Measurements from ENCODE around the gene KRTAP5-2. TPM values are rescaled to one million over a fixed set of nuclear protein-coding genes. Genes with fewer than 3 reads are reported as not detected.
"Not testable (repeated sequence)": the region's sequence is repeated elsewhere in the genome, so short reads cannot be mapped to it uniquely, and the experiment has no call there.

KRTAP5-2 gene
- total RNA-seq, 2 donors from 2014 or later, result not detected

DNA sequence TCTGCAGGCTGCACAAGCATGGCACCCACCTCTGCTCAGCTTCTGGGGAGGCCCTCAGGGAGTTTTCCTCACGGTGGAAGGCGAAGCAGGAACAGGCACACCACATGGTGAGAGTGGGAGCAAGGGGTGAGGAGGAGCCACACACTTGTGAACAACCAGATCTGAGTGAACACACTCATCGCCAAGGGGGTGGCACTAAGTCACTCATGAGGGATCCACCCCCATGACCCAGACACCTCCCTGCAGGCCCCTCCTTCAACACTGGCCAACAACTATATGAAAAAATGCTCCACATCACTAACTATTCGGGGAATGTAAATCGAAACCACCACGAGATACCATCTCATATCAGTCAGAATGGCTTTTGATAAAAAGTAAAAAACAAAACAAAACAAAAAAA lies 722 bp upstream of the KRTAP5-2 start:
- no peaks in the 10 kb centered on the region for H3K9me3 ChIP-seq
- peaks cover 15% of the 10 kb centered on the region for H3K4me1 ChIP-seq
- no peak for TF ChIP-seq POLR2A (IDR thresholded peaks at IDR 0.05)
- TF ChIP-seq, protein P1, sequence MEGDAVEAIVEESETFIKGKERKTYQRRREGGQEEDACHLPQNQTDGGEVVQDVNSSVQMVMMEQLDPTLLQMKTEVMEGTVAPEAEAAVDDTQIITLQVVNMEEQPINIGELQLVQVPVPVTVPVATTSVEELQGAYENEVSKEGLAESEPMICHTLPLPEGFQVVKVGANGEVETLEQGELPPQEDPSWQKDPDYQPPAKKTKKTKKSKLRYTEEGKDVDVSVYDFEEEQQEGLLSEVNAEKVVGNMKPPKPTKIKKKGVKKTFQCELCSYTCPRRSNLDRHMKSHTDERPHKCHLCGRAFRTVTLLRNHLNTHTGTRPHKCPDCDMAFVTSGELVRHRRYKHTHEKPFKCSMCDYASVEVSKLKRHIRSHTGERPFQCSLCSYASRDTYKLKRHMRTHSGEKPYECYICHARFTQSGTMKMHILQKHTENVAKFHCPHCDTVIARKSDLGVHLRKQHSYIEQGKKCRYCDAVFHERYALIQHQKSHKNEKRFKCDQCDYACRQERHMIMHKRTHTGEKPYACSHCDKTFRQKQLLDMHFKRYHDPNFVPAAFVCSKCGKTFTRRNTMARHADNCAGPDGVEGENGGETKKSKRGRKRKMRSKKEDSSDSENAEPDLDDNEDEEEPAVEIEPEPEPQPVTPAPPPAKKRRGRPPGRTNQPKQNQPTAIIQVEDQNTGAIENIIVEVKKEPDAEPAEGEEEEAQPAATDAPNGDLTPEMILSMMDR (IDR thresholded peaks at IDR 0.05), result no peak
- H3K27ac ChIP-seq, result no peak overlapping the region
- no peak overlapping the region for H3K4me3 ChIP-seq
- intact Hi-C loops (cut with DNase I), result no loop called here
- WGBS, 2 donors, result 82 to 93% methylated on average over 3 to 4 of the region's 6 CpGs
- no peak for ATAC-seq
- no peaks in the 10 kb centered on the region for H3K36me3 ChIP-seq (replicated peaks in 1 of 2; ENCODE audit: insufficient read depth in 1 of 2, low read depth in 2 of 2)
- H3K27me3 ChIP-seq, result no peaks in the 10 kb centered on the region
- DNase-seq, result no peak

DNA sequence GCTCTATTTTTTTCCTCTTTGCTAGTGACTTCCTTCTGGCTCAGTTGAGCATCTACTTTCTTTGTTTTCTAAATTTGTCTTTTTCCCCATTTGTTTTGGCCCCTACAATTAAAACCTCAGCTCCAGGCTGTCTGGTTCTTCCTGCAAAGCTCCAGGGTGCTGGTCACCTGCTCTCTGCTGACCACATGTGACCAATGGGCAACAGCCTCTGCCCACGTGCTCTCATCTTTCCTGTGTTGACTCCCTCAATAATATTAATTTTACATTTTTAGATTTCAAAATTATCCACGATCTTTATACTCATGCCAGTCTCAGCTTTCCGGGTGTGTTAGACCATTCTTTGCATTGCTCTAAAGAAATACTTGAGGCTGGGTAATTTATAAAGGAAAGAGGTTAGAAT lies 312 bp upstream of the KRTAP5-2 start:
- H3K9me3 ChIP-seq; DNase-seq; H3K36me3 ChIP-seq (replicated peaks in 1 of 2; ENCODE audit: insufficient read depth in 1 of 2, low read depth in 2 of 2); intact Hi-C loops (cut with DNase I); ATAC-seq; H3K27ac ChIP-seq; H3K27me3 ChIP-seq; H3K4me3 ChIP-seq: not testable (repeated sequence)
- peaks cover 15% of the 10 kb centered on the region for H3K4me1 ChIP-seq
- 89 to 93% methylated on average over 3 of the region's 3 CpGs for whole genome bisulfite sequencing, 2 donors

DNA sequence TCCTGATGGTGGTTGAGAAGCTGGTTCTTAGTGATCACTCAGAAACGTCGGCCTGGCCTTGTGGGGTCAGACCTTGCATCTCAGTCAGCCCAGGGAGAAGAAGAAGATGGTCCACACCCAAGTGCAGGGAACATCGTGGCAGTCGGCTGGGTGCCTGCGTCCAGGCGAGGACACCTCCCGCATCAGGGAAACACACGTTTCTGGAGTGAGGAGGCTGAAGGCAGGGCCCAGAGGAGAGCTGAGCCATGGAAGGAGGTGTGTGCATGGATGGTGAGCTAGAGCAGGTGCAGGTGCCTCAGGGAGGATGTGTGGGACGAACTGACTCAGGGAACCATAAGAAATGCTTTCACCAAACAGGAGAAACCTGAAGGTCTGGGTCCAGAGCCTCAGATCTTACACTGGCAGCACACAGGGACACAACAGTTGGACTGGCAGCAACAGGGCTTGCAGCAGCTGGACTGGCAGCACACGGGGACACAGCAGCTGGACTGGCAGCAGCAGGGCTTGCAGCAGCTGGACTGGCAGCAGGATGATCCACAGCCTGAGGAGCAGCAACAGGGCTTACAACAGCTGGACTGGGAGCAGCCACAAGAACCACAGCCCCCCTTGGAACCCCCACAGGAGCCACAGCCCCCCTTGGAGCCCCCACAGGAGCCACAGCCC lies 632 bp downstream of the KRTAP5-2 start:
- 83 to 88% methylated on average over 6 to 10 of the region's 10 CpGs for WGBS, 2 donors

DNA sequence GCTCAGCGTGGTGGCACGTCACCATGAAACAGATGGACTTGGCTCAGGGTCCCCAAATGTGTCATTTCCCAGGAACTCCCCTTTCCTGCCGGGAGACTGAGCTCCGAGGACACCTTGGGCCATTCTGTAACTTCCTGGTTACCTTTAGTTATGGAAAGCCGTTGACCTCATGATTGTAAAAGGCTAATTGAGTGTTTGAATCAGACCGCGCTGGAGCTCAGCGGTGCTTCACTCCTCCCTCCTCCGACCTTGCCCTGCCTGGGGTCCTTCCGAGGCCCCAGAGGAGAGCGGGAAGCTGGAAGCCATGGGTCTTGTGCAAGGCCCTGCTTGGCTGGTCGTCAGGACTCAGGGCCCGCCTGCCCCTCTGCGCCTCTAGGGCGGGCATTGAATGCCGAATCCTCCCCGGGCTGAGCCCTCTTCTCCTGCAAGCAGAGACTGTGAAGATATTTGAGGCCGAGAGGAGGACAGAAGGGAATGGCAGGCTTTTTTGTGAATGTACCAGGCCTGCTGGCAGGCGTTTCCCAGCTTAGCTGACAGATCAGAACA lies 1.4 kb downstream of the KRTAP5-2 start:
- H3K4me1 ChIP-seq, result peaks cover 15% of the 10 kb centered on the region
- ATAC-seq; H3K4me3 ChIP-seq; H3K9me3 ChIP-seq; H3K27ac ChIP-seq; DNase-seq; intact Hi-C loops (cut with DNase I); H3K36me3 ChIP-seq (replicated peaks in 1 of 2; ENCODE audit: insufficient read depth in 1 of 2, low read depth in 2 of 2); H3K27me3 ChIP-seq: not testable (repeated sequence)
- 73 to 87% methylated on average over 13 to 15 of the region's 19 CpGs for WGBS, 2 donors

More for the DNA sequence above, 632 bp downstream of the KRTAP5-2 start:
- ATAC-seq (no peak), DNase-seq (no peak)
- H3K9me3 ChIP-seq, result no peaks in the 10 kb centered on the region
- intact Hi-C loops (cut with DNase I), result no loop called here
- no peak for TF ChIP-seq POLR2A (IDR thresholded peaks at IDR 0.05)
- TF ChIP-seq, protein P1 (IDR thresholded peaks at IDR 0.05), result no peak
- H3K4me1 ChIP-seq, result peaks cover 15% of the 10 kb centered on the region
- no peak overlapping the region for H3K4me3 ChIP-seq
- H3K27ac ChIP-seq, result no peak overlapping the region
- no peaks in the 10 kb centered on the region for H3K36me3 ChIP-seq (replicated peaks in 1 of 2; ENCODE audit: insufficient read depth in 1 of 2, low read depth in 2 of 2)
- H3K27me3 ChIP-seq, result no peaks in the 10 kb centered on the region

DNA sequence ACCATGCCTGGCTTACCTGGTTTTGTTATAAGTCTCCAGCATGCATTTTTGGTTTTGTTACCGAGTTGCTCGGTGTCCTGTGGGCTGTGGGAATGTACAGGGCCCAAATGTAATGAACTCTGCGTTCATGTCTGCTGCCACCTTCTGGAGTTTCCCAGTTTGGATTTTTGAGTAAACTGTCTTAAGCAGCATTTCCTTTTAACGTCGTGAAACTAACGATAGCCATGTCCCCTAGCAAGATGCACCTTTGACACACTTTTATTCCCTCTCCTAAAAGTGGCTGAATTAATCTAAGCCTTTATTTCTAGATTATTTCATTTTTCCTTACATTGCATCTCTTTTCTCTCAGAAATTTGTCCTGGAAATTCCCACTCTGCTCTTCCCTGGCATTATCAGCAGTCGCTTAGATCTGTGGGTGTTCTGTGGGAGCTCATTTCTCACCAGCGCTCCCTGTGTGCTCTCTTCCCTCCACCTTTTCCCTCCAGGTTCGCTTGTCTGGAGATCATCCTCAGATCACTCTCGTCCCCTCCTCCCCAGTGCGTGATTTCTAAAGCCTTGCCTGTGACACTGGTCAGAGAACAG lies 2.0 kb downstream of the KRTAP5-2 start:
- H3K9me3 ChIP-seq; H3K27ac ChIP-seq; H3K27me3 ChIP-seq; H3K4me3 ChIP-seq; ATAC-seq; intact Hi-C loops (cut with DNase I); DNase-seq; H3K36me3 ChIP-seq (replicated peaks in 1 of 2; ENCODE audit: insufficient read depth in 1 of 2, low read depth in 2 of 2): not testable (repeated sequence)
- peaks cover 15% of the 10 kb centered on the region for H3K4me1 ChIP-seq
- 70 to 71% methylated on average over 11 of the region's 11 CpGs for WGBS, 2 donors

DNA sequence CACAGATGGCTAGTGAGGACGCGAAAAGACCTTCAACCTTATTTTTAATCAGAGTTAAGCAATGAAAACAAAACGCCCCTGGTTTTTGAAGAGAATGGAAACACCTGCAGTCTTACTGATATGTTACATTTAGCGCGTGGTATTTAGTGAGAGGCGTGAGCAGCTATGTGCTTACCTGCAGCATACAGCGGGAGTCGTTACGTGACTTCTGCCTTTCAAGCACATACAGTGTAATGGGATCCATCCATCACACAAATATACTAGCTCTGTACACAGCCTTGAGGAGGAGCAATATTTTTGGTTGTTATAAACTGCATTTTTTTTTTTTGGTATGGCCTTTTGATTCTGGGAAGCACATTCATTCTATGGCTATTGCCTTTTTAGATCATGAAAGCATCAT lies 5.5 kb downstream of the KRTAP5-2 start:
- no peak overlapping the region for H3K4me3 ChIP-seq
- no peak for ATAC-seq
- TF ChIP-seq, protein P1 (IDR thresholded peaks at IDR 0.05), result no peak

More for the DNA sequence above, 5.5 kb downstream of the KRTAP5-2 start:
- Histone ChIP-seq H3K36me3 (replicated peaks in 1 of 2; ENCODE audit: insufficient read depth in 1 of 2, low read depth in 2 of 2) (no peaks in the 10 kb centered on the region), H3K9me3 (no peaks in the 10 kb centered on the region), H3K27ac (no peak overlapping the region), H3K4me1 (peaks cover 8% of the 10 kb centered on the region), H3K27me3 (no peaks in the 10 kb centered on the region)
- WGBS, 2 donors, result 58 to 74% methylated on average over 9 of the region's 9 CpGs
- no peak for DNase-seq
- intact Hi-C loops (cut with DNase I), result no loop called here
